ENCODE data around the gene PTPRO.

The PTPRO gene

DNA sequence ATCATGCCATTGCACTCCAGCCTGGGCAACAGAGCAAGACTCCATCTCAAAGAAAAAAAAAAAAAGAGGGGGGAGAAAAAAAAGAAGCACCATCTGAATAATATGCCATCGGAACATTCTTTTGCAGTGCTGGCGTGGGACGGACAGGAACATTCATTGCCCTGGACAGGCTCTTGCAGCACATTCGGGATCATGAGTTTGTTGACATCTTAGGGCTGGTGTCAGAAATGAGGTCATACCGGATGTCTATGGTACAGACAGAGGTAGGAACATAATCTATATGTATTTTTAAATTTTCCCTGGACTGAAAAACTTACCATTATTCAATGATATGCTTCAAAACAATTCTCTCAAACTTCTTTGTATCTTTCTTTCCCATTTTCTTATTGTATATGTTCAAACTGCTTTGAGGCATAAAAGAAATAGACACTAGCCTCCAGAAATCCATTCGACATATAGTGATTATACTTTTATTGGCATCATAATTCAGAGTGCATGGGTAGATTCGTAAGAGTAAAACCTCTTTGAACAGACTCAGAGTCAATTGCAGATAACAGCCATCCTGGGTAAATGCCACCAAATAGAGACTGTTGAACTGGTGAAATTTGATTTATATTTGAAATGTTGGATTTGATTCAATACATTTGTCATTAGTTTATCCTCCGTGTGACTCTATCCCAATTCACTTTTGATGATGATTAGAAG is 267.2 kb downstream of the PTPRO start:
- Histone ChIP-seq H3K79me2 (ENCODE audit: insufficient read depth, low read depth) (no peaks in the 10 kb centered on the region), H3K4me1 (ENCODE audit: low read depth, poor library complexity, severe bottlenecking) (peaks cover 9% of the 10 kb centered on the region), H3K4me3 (IDR thresholded peaks at IDR 0.05; ENCODE audit: insufficient read depth, low read depth, low read length) (no peak overlapping the region), H3K27me3 (ENCODE audit: insufficient read depth, low read depth) (no peaks in the 10 kb centered on the region), H3K9ac (no peak overlapping the region), H3K36me3 (ENCODE audit: insufficient read depth) (no peaks in the 10 kb centered on the region), H2AFZ (ENCODE audit: low read depth) (peak overlapping the region; percentile 92; the same call in 1 of the 2 replicates), H4K20me1 (ENCODE audit: insufficient read depth) (no peaks in the 10 kb centered on the region), H3K4me2 (no peak overlapping the region), H3K27ac (no peak overlapping the region)
- TF ChIP-seq, protein P1, sequence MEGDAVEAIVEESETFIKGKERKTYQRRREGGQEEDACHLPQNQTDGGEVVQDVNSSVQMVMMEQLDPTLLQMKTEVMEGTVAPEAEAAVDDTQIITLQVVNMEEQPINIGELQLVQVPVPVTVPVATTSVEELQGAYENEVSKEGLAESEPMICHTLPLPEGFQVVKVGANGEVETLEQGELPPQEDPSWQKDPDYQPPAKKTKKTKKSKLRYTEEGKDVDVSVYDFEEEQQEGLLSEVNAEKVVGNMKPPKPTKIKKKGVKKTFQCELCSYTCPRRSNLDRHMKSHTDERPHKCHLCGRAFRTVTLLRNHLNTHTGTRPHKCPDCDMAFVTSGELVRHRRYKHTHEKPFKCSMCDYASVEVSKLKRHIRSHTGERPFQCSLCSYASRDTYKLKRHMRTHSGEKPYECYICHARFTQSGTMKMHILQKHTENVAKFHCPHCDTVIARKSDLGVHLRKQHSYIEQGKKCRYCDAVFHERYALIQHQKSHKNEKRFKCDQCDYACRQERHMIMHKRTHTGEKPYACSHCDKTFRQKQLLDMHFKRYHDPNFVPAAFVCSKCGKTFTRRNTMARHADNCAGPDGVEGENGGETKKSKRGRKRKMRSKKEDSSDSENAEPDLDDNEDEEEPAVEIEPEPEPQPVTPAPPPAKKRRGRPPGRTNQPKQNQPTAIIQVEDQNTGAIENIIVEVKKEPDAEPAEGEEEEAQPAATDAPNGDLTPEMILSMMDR (conservative IDR thresholded peaks at IDR 0.05; ENCODE audit: low read depth, low read length), result no peak

DNA sequence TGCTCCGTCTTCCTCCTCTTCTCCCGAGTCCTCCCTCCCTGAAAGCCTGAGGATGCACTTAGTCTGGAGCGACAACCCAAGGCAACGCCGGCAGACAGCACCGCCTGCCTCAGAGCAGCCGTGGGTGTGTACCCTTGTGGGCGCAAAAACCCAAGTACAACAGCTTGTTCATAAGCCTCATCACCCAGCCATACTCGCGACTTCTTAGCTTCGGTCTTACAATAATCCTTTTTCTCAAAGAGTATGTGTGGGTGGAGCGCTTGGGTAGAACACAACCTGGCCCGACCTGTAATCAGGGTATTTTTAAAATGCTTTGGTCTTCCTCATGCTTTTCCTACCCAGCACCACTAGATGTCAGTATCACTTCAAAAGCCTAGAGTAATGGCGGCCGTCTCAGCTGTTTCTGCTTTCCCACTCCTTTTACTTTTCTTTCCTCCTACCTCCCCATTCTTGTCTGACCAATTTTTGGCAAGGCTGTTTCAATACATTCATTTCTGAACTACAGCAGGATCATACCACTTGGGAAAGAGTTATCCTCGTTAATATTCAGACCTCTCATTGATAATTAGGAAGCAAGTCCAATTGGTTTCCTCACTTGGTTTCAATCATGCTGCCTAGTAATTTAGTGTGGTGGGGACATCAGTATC is 268.0 kb downstream of the PTPRO start:
- peak overlapping the region; percentile 34; the same call in 1 of the 2 replicates for H3K4me2 ChIP-seq
- peaks cover 9% of the 10 kb centered on the region for H3K4me1 ChIP-seq (ENCODE audit: low read depth, poor library complexity, severe bottlenecking)
- no peak overlapping the region for H3K27ac ChIP-seq
- no peaks in the 10 kb centered on the region for H4K20me1 ChIP-seq (ENCODE audit: insufficient read depth)
- H3K4me3 ChIP-seq (IDR thresholded peaks at IDR 0.05; ENCODE audit: insufficient read depth, low read depth, low read length), result no peak overlapping the region
- H3K27me3 ChIP-seq (ENCODE audit: insufficient read depth, low read depth), result no peaks in the 10 kb centered on the region
- H3K9ac ChIP-seq, result no peak overlapping the region
- TF ChIP-seq, protein P1 (conservative IDR thresholded peaks at IDR 0.05; ENCODE audit: low read depth, low read length), result peak; percentile 77
- H3K36me3 ChIP-seq (ENCODE audit: insufficient read depth), result no peaks in the 10 kb centered on the region
- no peaks in the 10 kb centered on the region for H3K79me2 ChIP-seq (ENCODE audit: insufficient read depth, low read depth)
- peak overlapping the region; percentile 92 for H2AFZ ChIP-seq (ENCODE audit: low read depth)

DNA sequence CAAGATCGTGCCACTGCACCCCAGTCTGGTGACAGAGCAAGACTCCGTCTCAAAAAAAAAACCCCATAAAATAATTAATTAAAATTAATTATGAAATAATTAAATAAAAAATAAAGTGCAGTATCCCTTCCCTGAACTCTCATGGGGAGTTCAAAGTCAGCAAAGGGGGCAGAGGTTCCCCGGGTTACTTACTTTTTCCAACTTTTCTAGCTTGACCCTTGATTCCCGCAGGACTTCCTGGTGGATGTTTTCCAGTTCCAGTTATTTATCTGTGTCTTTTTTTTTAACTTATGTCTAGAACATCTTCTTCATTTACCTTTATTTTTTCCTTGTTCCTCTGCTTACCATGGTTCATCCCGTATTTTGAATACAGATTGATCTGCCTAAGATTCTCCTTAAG is 269.5 kb downstream of the PTPRO start:
- no peak overlapping the region for H2AFZ ChIP-seq (ENCODE audit: low read depth)
- peaks cover 9% of the 10 kb centered on the region for H3K4me1 ChIP-seq (ENCODE audit: low read depth, poor library complexity, severe bottlenecking)
- no peak overlapping the region for H3K4me3 ChIP-seq (IDR thresholded peaks at IDR 0.05; ENCODE audit: insufficient read depth, low read depth, low read length)
- TF ChIP-seq, protein P1 (conservative IDR thresholded peaks at IDR 0.05; ENCODE audit: low read depth, low read length), result no peak
- H3K27ac ChIP-seq, result no peak overlapping the region
- no peaks in the 10 kb centered on the region for H3K27me3 ChIP-seq (ENCODE audit: insufficient read depth, low read depth)
- no peaks in the 10 kb centered on the region for H4K20me1 ChIP-seq (ENCODE audit: insufficient read depth)
- H3K79me2 ChIP-seq (ENCODE audit: insufficient read depth, low read depth), result no peaks in the 10 kb centered on the region
- no peaks in the 10 kb centered on the region for H3K36me3 ChIP-seq (ENCODE audit: insufficient read depth)
- no peak overlapping the region for H3K4me2 ChIP-seq
- H3K9ac ChIP-seq, result no peak overlapping the region

DNA sequence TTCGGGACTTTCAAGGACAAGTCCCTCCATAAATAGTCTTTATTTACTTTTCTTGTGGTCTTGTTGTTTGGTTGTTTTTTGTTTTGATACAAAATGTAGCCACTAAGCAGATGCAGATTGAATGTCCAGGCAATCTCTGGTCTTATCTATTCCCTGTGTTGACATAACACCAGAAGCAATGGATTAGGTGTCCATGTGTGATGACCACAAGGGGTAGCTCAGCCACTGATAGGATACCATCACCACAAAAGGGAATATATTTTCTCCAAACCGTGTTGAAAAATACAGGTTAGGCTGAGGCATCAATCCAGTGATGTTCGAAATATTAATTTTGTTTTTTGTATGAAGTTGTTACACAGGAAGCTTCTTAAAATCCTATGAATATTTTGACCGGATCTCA is 270.6 kb downstream of the PTPRO start:
- H3K9ac ChIP-seq, result no peak overlapping the region
- no peaks in the 10 kb centered on the region for H3K36me3 ChIP-seq (ENCODE audit: insufficient read depth)
- TF ChIP-seq, protein P1 (conservative IDR thresholded peaks at IDR 0.05; ENCODE audit: low read depth, low read length), result no peak
- H3K27ac ChIP-seq, result no peak overlapping the region
- no peaks in the 10 kb centered on the region for H4K20me1 ChIP-seq (ENCODE audit: insufficient read depth)
- no peaks in the 10 kb centered on the region for H3K27me3 ChIP-seq (ENCODE audit: insufficient read depth, low read depth)
- no peak overlapping the region for H2AFZ ChIP-seq (ENCODE audit: low read depth)
- no peak overlapping the region for H3K4me2 ChIP-seq
- peaks cover 9% of the 10 kb centered on the region for H3K4me1 ChIP-seq (ENCODE audit: low read depth, poor library complexity, severe bottlenecking)
- no peaks in the 10 kb centered on the region for H3K79me2 ChIP-seq (ENCODE audit: insufficient read depth, low read depth)
- H3K4me3 ChIP-seq (IDR thresholded peaks at IDR 0.05; ENCODE audit: insufficient read depth, low read depth, low read length), result no peak overlapping the region
